ENCODE measurements around the gene DSG4.
"Not testable (repeated sequence)": the region's sequence is repeated elsewhere in the genome, so short reads cannot be mapped to it uniquely, and the experiment has no call there.

The DSG4 gene

GRCh38 chr18:31376477-31376876 is at the start of gene DSG4:
TSS of gene DSG4 (plus strand) at chr18:31376777. CDS start at chr18:31376912, 135 bp downstream.
- in situ Hi-C loops (cut with MboI; ENCODE audit: low sequenced_read_pairs), result no loop called here

GRCh38 chr18:31329787-31330438 is 46.7 kb upstream of the DSG4 start:
- in situ Hi-C loops (cut with MboI; ENCODE audit: low sequenced_read_pairs), result no loop called here

- in situ Hi-C loops (cut with MboI; ENCODE audit: low sequenced_read_pairs), result no loop called here
Observed at GRCh38 chr18:31343454-31343853, 33.1 kb upstream of the DSG4 start.

- in situ Hi-C loops (cut with MboI; ENCODE audit: low sequenced_read_pairs), result not testable (repeated sequence)
Observed at GRCh38 chr18:31353336-31353735, 23.2 kb upstream of the DSG4 start.

- in situ Hi-C loops (cut with MboI; ENCODE audit: low sequenced_read_pairs), result no loop called here
Observed at GRCh38 chr18:31354990-31355389, 21.6 kb upstream of the DSG4 start.

- in situ Hi-C loops (cut with MboI; ENCODE audit: low sequenced_read_pairs), result no loop called here
Observed at GRCh38 chr18:31356025-31356424, 20.6 kb upstream of the DSG4 start.

- in situ Hi-C loops (cut with MboI; ENCODE audit: low sequenced_read_pairs), result no loop called here
Observed at GRCh38 chr18:31364190-31364589, 12.4 kb upstream of the DSG4 start.

- in situ Hi-C loops (cut with MboI; ENCODE audit: low sequenced_read_pairs), result no loop called here
Observed at GRCh38 chr18:31369478-31369877, 7.1 kb upstream of the DSG4 start.

GRCh38 chr18:31371989-31372388 is 4.6 kb upstream of the DSG4 start:
- in situ Hi-C loops (cut with MboI; ENCODE audit: low sequenced_read_pairs), result no loop called here

- in situ Hi-C loops (cut with MboI; ENCODE audit: low sequenced_read_pairs), result no loop called here
Observed at GRCh38 chr18:31373641-31374040, 2.9 kb upstream of the DSG4 start.

GRCh38 chr18:31380912-31381311 is 4.3 kb downstream of the DSG4 start:
- in situ Hi-C loops (cut with MboI; ENCODE audit: low sequenced_read_pairs), result no loop called here

GRCh38 chr18:31382107-31382506 is 5.5 kb downstream of the DSG4 start:
- in situ Hi-C loops (cut with MboI; ENCODE audit: low sequenced_read_pairs), result no loop called here

GRCh38 chr18:31386741-31387140 is 10.2 kb downstream of the DSG4 start:
- in situ Hi-C loops (cut with MboI; ENCODE audit: low sequenced_read_pairs), result no loop called here

- in situ Hi-C loops (cut with MboI; ENCODE audit: low sequenced_read_pairs), result no loop called here
Observed at GRCh38 chr18:31393286-31393685, 16.7 kb downstream of the DSG4 start.

- in situ Hi-C loops (cut with MboI; ENCODE audit: low sequenced_read_pairs), result no loop called here
Observed at GRCh38 chr18:31396796-31397612, 20.4 kb downstream of the DSG4 start.

- in situ Hi-C loops (cut with MboI; ENCODE audit: low sequenced_read_pairs), result no loop called here
Observed at GRCh38 chr18:31398191-31398590, 21.6 kb downstream of the DSG4 start.

- in situ Hi-C loops (cut with MboI; ENCODE audit: low sequenced_read_pairs), result no loop called here
Observed at GRCh38 chr18:31399306-31400032, 22.9 kb downstream of the DSG4 start.

GRCh38 chr18:31401156-31402025 is 24.8 kb downstream of the DSG4 start:
- in situ Hi-C loops (cut with MboI; ENCODE audit: low sequenced_read_pairs), result no loop called here

- in situ Hi-C loops (cut with MboI; ENCODE audit: low sequenced_read_pairs), result no loop called here
Observed at GRCh38 chr18:31402026-31402373, 25.4 kb downstream of the DSG4 start.

- in situ Hi-C loops (cut with MboI; ENCODE audit: low sequenced_read_pairs), result no loop called here
Observed at GRCh38 chr18:31403409-31403808, 26.8 kb downstream of the DSG4 start.

GRCh38 chr18:31407649-31408048 is 31.1 kb downstream of the DSG4 start:
- in situ Hi-C loops (cut with MboI; ENCODE audit: low sequenced_read_pairs), result no loop called here

Data from HL-60/S4 (cell line).